H1 (cell line): ENCODE results near the gene SLC43A2. TPM values are rescaled to one million over a fixed set of nuclear protein-coding genes. Genes with fewer than 3 reads are reported as not detected.

Experiments used
- CTCF ChIA-PET: fragments of 300-600 bp; sonication (Branson Sonifier 250); formaldehyde crosslinking; loops from one replicate; lab custom pipeline; 2021; ENCODE audit not compliant: partially characterized antibody; lab: Charles Lee
- POLR2A ChIA-PET: fragments of 300-600 bp; sonication (Branson Sonifier 250); formaldehyde crosslinking; loops from one replicate; lab custom pipeline; 2021; ENCODE audit warnings: inconsistent platforms; ENCODE audit not compliant: partially characterized antibody; lab: Charles Lee
- DNase-seq, 2 experiments: peaks; one replicate each; pipeline versions ENCODE4 v3.0.0 to v3.0.0-alpha.2; 2010 to 2022; ENCODE audit warnings: low spot score in 2 of 2, low read depth in 1 of 2, mixed read lengths in 1 of 2
- FAIRE-seq: peaks from 2 replicates; lab custom pipeline; 2011; peaks lifted over from hg19 to GRCh38; lab: Jason Lieb, UNC
- H2AFZ ChIP-seq: 2 replicates; pipeline ENCODE4 v1.8.1; 2012; ENCODE audit warnings: low read length, inconsistent platforms
- H2AK5ac ChIP-seq: 2 replicates; pipeline ENCODE4 v1.6.1; 2013; ENCODE audit warnings: low read depth, low read length
- H2BK120ac ChIP-seq: replicated peaks from 2 replicates; pipeline ENCODE3; 2013; ENCODE audit warnings: low read depth, low read length, inconsistent platforms
- H2BK12ac ChIP-seq: 2 replicates; pipeline ENCODE4 v1.6.1; 2013; ENCODE audit warnings: low read depth, low read length
- H2BK15ac ChIP-seq: 2 replicates; pipeline ENCODE4 v1.6.1; 2013; ENCODE audit warnings: low read length
- H2BK20ac ChIP-seq: 2 replicates; pipeline ENCODE4 v1.6.1; 2013; ENCODE audit warnings: low read length
- H2BK5ac ChIP-seq: 2 replicates; pipeline ENCODE4 v1.6.1; 2013; ENCODE audit warnings: low read depth, low read length
- H3K14ac ChIP-seq: 2 replicates; pipeline ENCODE4 v1.6.1; 2013; ENCODE audit warnings: inconsistent platforms; ENCODE audit not compliant: insufficient read length
- H3K18ac ChIP-seq: 2 replicates; pipeline ENCODE4 v1.6.1; 2013; ENCODE audit warnings: low read length; ENCODE audit errors: extremely low read depth
- H3K23ac ChIP-seq: 2 replicates; pipeline ENCODE4 v1.6.1; 2013; ENCODE audit warnings: inconsistent platforms; ENCODE audit not compliant: insufficient read length
- H3K23me2 ChIP-seq: 2 replicates; pipeline ENCODE4 v1.6.1; 2013; ENCODE audit warnings: low read depth, low read length
- H3K27ac ChIP-seq: 2 replicates; pipeline ENCODE4 v1.6.1; 2011; ENCODE audit warnings: low read depth, low read length, inconsistent platforms
- H3K27me3 ChIP-seq, 4 experiments: replicated peaks in 1 of 4; 1 replicate in 1 of 4; 2 replicates in 3 of 4; pipeline versions ENCODE4 v1.6.1 to v1.8.1; 2011 to 2013; ENCODE audit warnings: low read length in 3 of 4, mild to moderate bottlenecking in 3 of 4, inconsistent platforms in 2 of 4, mixed read lengths in 2 of 4, moderate library complexity in 1 of 4; ENCODE audit not compliant: control insufficient read depth in 3 of 4, insufficient read depth in 3 of 4; ENCODE audit errors: extremely low read depth in 1 of 4
- H3K36me3 ChIP-seq, 4 experiments: 2 replicates each; pipeline versions ENCODE4 v1.6.1 to v1.8.1; 2011 to 2013; ENCODE audit warnings: mild to moderate bottlenecking in 4 of 4, low read length in 3 of 4, moderate library complexity in 2 of 4, control low read depth in 1 of 4, inconsistent platforms in 1 of 4; ENCODE audit not compliant: insufficient read depth in 4 of 4, control insufficient read depth in 2 of 4
- H3K4ac ChIP-seq: replicated peaks from 2 replicates; pipeline ENCODE3; 2013; ENCODE audit warnings: low read length, low read depth, mixed read lengths, inconsistent platforms; ENCODE audit not compliant: insufficient read length
- H3K4me1 ChIP-seq, 4 experiments: replicated peaks in 1 of 4; 1 replicate in 1 of 4; 2 replicates in 3 of 4; pipeline versions ENCODE4 v1.6.1 to v1.8.1; 2011 to 2013; ENCODE audit warnings: low read length in 3 of 4, inconsistent platforms in 2 of 4, mixed read lengths in 1 of 4; ENCODE audit not compliant: insufficient read depth in 4 of 4, control insufficient read depth in 3 of 4
- H3K4me2 ChIP-seq, 2 experiments: 2 replicates each; pipeline versions ENCODE4 v1.6.1 to v1.8.1; 2011 to 2013; ENCODE audit warnings: low read depth in 2 of 2, low read length in 2 of 2, control low read depth in 1 of 2, inconsistent platforms in 1 of 2, mild to moderate bottlenecking in 1 of 2; ENCODE audit not compliant: insufficient read depth in 1 of 2
- H3K4me3 ChIP-seq, 4 experiments: fragments of 200-600, 300-600 bp in 1 of 4; sonication (generic), shearing (Covaris generic), sonication (Bioruptor Twin) in 1 of 4; 2 replicates each; pipeline versions ENCODE4 v1.5.1 to v1.8.1; 2011 to 2016; ENCODE audit warnings: low read length in 4 of 4, low read depth in 3 of 4, control low read depth in 2 of 4, inconsistent platforms in 2 of 4, mild to moderate bottlenecking in 2 of 4, mixed read lengths in 1 of 4, moderate library complexity in 1 of 4; ENCODE audit not compliant: insufficient read depth in 2 of 4; ENCODE audit errors: extremely low read depth in 1 of 4
- H3K56ac ChIP-seq: replicated peaks from 2 replicates; pipeline ENCODE3; 2013; ENCODE audit warnings: low read depth, mild to moderate bottlenecking, mixed read lengths, low read length, inconsistent platforms; ENCODE audit not compliant: insufficient read length
- H3K79me1 ChIP-seq: 2 replicates; pipeline ENCODE4 v1.6.1; 2013; ENCODE audit warnings: low read depth, low read length, control low read depth
- H3K79me2 ChIP-seq, 2 experiments: 2 replicates each; pipeline versions ENCODE4 v1.6.1 to v1.8.1; 2012 to 2013; ENCODE audit warnings: low read length in 2 of 2, mild to moderate bottlenecking in 2 of 2, inconsistent platforms in 1 of 2; ENCODE audit not compliant: insufficient read depth in 2 of 2, control insufficient read depth in 1 of 2
- H3K9ac ChIP-seq, 4 experiments: replicated peaks in 1 of 4; 1 replicate in 1 of 4; 2 replicates in 3 of 4; pipeline versions ENCODE4 v1.6.1 to v1.8.1; 2011 to 2013; ENCODE audit warnings: low read depth in 3 of 4, low read length in 3 of 4, control low read depth in 2 of 4, mild to moderate bottlenecking in 2 of 4, moderate library complexity in 2 of 4, inconsistent platforms in 1 of 4; ENCODE audit errors: extremely low read depth in 1 of 4
- H3K9me3 ChIP-seq, 2 experiments: 2 replicates each; pipeline versions ENCODE4 v1.6.1 to v1.8.1; 2012 to 2013; ENCODE audit warnings: mild to moderate bottlenecking in 2 of 2, moderate library complexity in 2 of 2, control low read depth in 1 of 2, inconsistent platforms in 1 of 2, low read depth in 1 of 2, low read length in 1 of 2, mixed read lengths in 1 of 2; ENCODE audit not compliant: insufficient read depth in 2 of 2
- H4K20me1 ChIP-seq, 2 experiments: replicated peaks in 1 of 2; 2 replicates each; pipeline versions ENCODE3 to v1.8.1; 2011 to 2013; ENCODE audit warnings: inconsistent platforms in 2 of 2, low read length in 2 of 2, mild to moderate bottlenecking in 1 of 2; ENCODE audit not compliant: insufficient read depth in 2 of 2, control insufficient read depth in 1 of 2
- H4K5ac ChIP-seq: 2 replicates; pipeline ENCODE4 v1.6.1; 2013; ENCODE audit warnings: low read length, low read depth, mixed read lengths, inconsistent platforms; ENCODE audit not compliant: insufficient read length
- H4K8ac ChIP-seq: 2 replicates; pipeline ENCODE4 v1.8.0; 2013; ENCODE audit warnings: mild to moderate bottlenecking, moderate library complexity, low read length, inconsistent platforms; ENCODE audit not compliant: insufficient read depth; ENCODE audit errors: extremely low read depth
- H4K91ac ChIP-seq: replicated peaks from 2 replicates; pipeline ENCODE3; 2013; ENCODE audit warnings: low read length, mixed read lengths, inconsistent platforms; ENCODE audit not compliant: insufficient read length
- ASH2L ChIP-seq: fragments of 200-600, 300-600 bp; sonication (generic); IDR thresholded peaks from one replicate; pipeline ENCODE4 v1.7.1; 2017; ENCODE audit warnings: low read length
- BCL11A ChIP-seq, 2 experiments: IDR thresholded peaks; one replicate each; pipeline ENCODE4 v1.6.1; 2011; ENCODE audit warnings: low read depth in 2 of 2, low read length in 2 of 2, mild to moderate bottlenecking in 2 of 2
- CHD2 ChIP-seq: IDR thresholded peaks from 2 replicates; pipeline ENCODE4 v1.6.1; 2012; ENCODE audit warnings: low read length, improper control_type of control experiment
- GABPA ChIP-seq: IDR thresholded peaks from 2 replicates; pipeline ENCODE4 v1.6.1; 2011; ENCODE audit warnings: mild to moderate bottlenecking, low read length, moderate library complexity, borderline replicate concordance; ENCODE audit not compliant: insufficient read depth
- POU5F1 ChIP-seq: IDR thresholded peaks from 2 replicates; pipeline ENCODE4 v1.6.1; 2011; ENCODE audit warnings: low read depth, mild to moderate bottlenecking, low read length, moderate library complexity
- RBBP5 ChIP-seq: IDR thresholded peaks from 2 replicates; pipeline ENCODE4 v1.7.1; 2012; ENCODE audit warnings: low read depth, mild to moderate bottlenecking, inconsistent platforms, low read length, moderate library complexity, borderline replicate concordance
- SIX5 ChIP-seq: IDR thresholded peaks from 2 replicates; pipeline ENCODE4 v1.6.1; 2011; ENCODE audit warnings: mild to moderate bottlenecking, low read depth, low read length
- TBP ChIP-seq: IDR thresholded peaks from 2 replicates; pipeline ENCODE4 v1.6.1; 2011; ENCODE audit warnings: low read depth, low read length, improper control_type of control experiment
- TCF12 ChIP-seq: IDR thresholded peaks from 2 replicates; pipeline ENCODE4 v1.6.1; 2011; ENCODE audit warnings: low read depth, mild to moderate bottlenecking, low read length
- TEAD4 ChIP-seq: IDR thresholded peaks from 2 replicates; pipeline ENCODE4 v1.6.1; 2012; ENCODE audit warnings: low read depth, low read length, inconsistent platforms, mixed read lengths
- YY1 ChIP-seq: IDR thresholded peaks from 2 replicates; pipeline ENCODE4 v1.6.1; 2011; ENCODE audit warnings: low read depth, mild to moderate bottlenecking, low read length
- whole genome bisulfite sequencing, 2 experiments: shearing (Covaris generic) in 1 of 2; methylation state at CpG; one replicate each; pipeline versions ENCODE4 v1.1.6 to v1.1.7; 2013 to 2015; ENCODE audit warnings: low lambda C conversion rate in 2 of 2, mixed read lengths in 2 of 2, inconsistent platforms in 1 of 2, low coverage in 1 of 2, missing lambda C conversion rate in 1 of 2; ENCODE audit not compliant: insufficient replicate concordance in 2 of 2, insufficient coverage in 1 of 2, insufficient read length in 1 of 2; ENCODE audit errors: extremely low coverage in 1 of 2, missing lambda C conversion rate in 1 of 2; 5-methylcytosine and 5-hydroxymethylcytosine counted together
- polyA plus RNA-seq, 7 experiments: library from polyadenylated mRNA; depleted of rRNA in 3 of 7; stranded (reverse) in 5 of 7; unstranded in 2 of 7; fragments of >200 nt in 5 of 7; fragments of 200-250 nt in 2 of 7; gene quantifications; 1 replicate in 5 of 7; 2 replicates in 1 of 7; 4 replicates in 1 of 7; pipeline versions ENCODE4 v1.2.1 to v1.2.3, GENCODE V29; 2011 to 2013; ENCODE audit warnings: missing spikeins in 2 of 7, mixed read lengths in 2 of 7
- total RNA-seq: library from RNA; stranded (reverse); fragmentation: NEBNext Ultra II Directional; extraction: Animal tissue kit (Norgen Biotek cat#: 25700); gene quantifications from 2 replicates; pipeline ENCODE4 v1.2.1, GENCODE V29; 2021
- TF ChIP-seq, protein P1 (sequence below): IDR thresholded peaks from 2 replicates; pipeline ENCODE4 v1.6.1; 2012; ENCODE audit warnings: inconsistent platforms

The SLC43A2 gene
- total and polyA plus RNA-seq, 2 of the 8 experiments (the other 6 are each of a cell fraction or from before 2014, with no cell fraction given), result 6.6 to 10.5 TPM

DNA sequence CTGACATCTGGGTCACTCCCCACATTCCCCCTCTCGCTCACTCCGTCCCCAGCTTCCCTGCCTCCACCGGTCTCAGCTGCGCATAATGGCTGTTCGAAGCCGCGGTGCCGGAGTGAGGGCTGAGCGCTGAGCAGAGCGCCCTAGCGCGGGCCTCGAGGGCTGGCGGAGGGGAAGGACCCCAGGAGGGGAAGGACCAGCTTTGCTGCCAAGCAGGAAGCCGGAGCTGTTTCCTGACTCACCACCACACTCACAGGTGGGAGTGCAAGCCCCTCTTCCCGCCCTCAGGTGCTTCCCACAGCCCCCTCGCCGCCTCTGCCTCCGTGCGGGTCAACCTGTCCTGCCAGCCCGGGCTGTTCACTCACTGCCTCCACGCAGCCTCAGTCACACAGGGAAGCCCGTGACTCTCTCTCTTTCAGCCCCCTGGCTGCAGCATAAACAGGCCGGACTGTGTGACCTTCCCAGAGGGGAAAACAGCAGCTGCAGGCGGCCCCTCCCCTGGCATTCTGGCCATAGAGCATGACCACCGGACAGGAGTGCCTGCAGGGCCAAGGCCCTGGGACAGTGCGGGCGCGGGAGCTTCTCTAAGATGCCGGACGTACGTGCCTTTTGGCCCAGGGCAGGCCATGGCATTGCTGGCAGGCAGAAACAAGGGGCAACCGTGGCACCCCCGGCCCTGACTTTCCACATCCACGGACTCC lies 23.7 kb downstream of the SLC43A2 start:
- Histone ChIP-seq H4K20me1 (no peaks in the 10 kb centered on the region), H3K23ac (no peak overlapping the region), H3K56ac (no peak overlapping the region), H3K9me3 (peaks cover 5 to 10% of the 10 kb centered on the region in 2 experiments; a peak in 2 of 4 replicates), H2AK5ac (no peak overlapping the region), H2BK120ac (no peak overlapping the region), H2BK12ac (peak overlapping the region; percentile 90; the same call in 1 of the 2 replicates)
- FAIRE-seq, result no peak
- TF ChIP-seq ASH2L (no peak), SIX5 (no peak), TEAD4 (no peak; the same call in 1 of the 2 replicates), BCL11A (IDR thresholded peaks at IDR 0.05; ENCODE audit: low read depth in 2 of 2, low read length in 2 of 2) (no peak), CHD2 (no peak), YY1 (peak; percentile 68), POU5F1 (no peak), RBBP5 (0 out of 2 replicates have a peak, but pooled peaks have one; percentile 32), TCF12 (no peak), TBP (peak; percentile 21; the same call in 1 of the 2 replicates), GABPA (0 out of 2 replicates have a peak, but pooled peaks have one; percentile 54)
- TF ChIP-seq, protein P1, sequence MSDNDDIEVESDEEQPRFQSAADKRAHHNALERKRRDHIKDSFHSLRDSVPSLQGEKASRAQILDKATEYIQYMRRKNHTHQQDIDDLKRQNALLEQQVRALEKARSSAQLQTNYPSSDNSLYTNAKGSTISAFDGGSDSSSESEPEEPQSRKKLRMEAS, result no peak
- TF ChIP-seq, all 59 proteins: peak for 4
- peak in 1 of 2 experiments; percentile 66 for DNase-seq
- H3K36me3 ChIP-seq, result no peaks in the 10 kb centered on the region
- H2BK15ac ChIP-seq, result no peak overlapping the region
- H3K18ac ChIP-seq, result peak overlapping the region; percentile 13; the same call in 1 of the 2 replicates
- peaks cover 0 to 14% (median 11%) of the 10 kb centered on the region in 4 experiments; a peak in 6 of 7 replicates for H3K4me1 ChIP-seq
- H3K27ac ChIP-seq, result no peak overlapping the region
- ChIA-PET POLR2A (interaction anchor here (0.5 to 2.0 kb wide), 6 partner anchors 18 to 79 kb away, joined by 3 to 6 read pairs (median 3); partner anchors contain the start of gene SLC43A2), CTCF (interaction anchor here (1.0 to 3.1 kb wide), 7 partner anchors 11 to 95 kb away, joined by 3 to 9 read pairs (median 4); no protein-coding TSS in a partner anchor)
- H3K4me3 ChIP-seq, result peak overlapping the region in 1 of 4 experiments; percentile 22; a peak in 1 of 8 replicates
- no peak overlapping the region for H3K9ac ChIP-seq
- no peaks in the 10 kb centered on the region for H3K79me1 ChIP-seq
- no peak overlapping the region for H2BK20ac ChIP-seq
- H3K79me2 ChIP-seq, result no peaks in the 10 kb centered on the region
- H4K5ac ChIP-seq, result peak overlapping the region; percentile 71
- peak overlapping the region; percentile 62; the same call in 1 of the 2 replicates for H4K8ac ChIP-seq
- H3K27me3 ChIP-seq, result no peaks in the 10 kb centered on the region
- no peaks in the 10 kb centered on the region for H3K23me2 ChIP-seq
- peak overlapping the region; percentile 91 for H4K91ac ChIP-seq
- no peak overlapping the region for H3K14ac ChIP-seq
- no peak overlapping the region for H2BK5ac ChIP-seq
- H3K4ac ChIP-seq, result peak overlapping the region; percentile 60
- H3K4me2 ChIP-seq, result peak overlapping the region; percentile 33 to 50; a peak in 3 of 4 replicates
- WGBS, 2 experiments, result 60% methylated on average over 34 of the region's 35 CpGs; no CpG with 5 or more reads in 1 of the 2 experiments
- peak overlapping the region; percentile 28; the same call in 1 of the 2 replicates for H2AFZ ChIP-seq
